Thoracic aorta (tissue), 2 donors: Measurements from ENCODE around the gene POLRMT. TPM values are rescaled to one million over a fixed set of nuclear protein-coding genes. Genes with fewer than 3 reads are reported as not detected.

Source experiments
- ATAC-seq: fragments of 150-250 bp; one replicate; pipeline ENCODE4 v1.8.0; 2017; ENCODE audit warnings: low read depth; ENCODE audit not compliant: insufficient number of reproducible peaks, low FRiP score
- DNase-seq: peaks from one replicate; pipeline ENCODE4 v3.0.0-alpha.2; 2020; ENCODE audit warnings: low spot score
- H3K27ac ChIP-seq, 2 donors: fragments of 200-600 bp; sonication (generic); 1 replicate in 1 of 2; 2 replicates in 1 of 2; pipeline ENCODE4 v1.5.1; 2016; ENCODE audit warnings: mild to moderate bottlenecking in 2 of 2, moderate library complexity in 2 of 2
- H3K27me3 ChIP-seq: fragments of 200-600 bp; sonication (generic); replicated peaks from 2 replicates; pipeline ENCODE4 v1.6.0; 2016; ENCODE audit warnings: mild to moderate bottlenecking; ENCODE audit not compliant: insufficient read depth
- H3K36me3 ChIP-seq: fragments of 200-600 bp; sonication (generic); one replicate; pipeline ENCODE4 v1.5.1; 2016
- H3K4me1 ChIP-seq, 2 donors: fragments of 200-600 bp; sonication (generic); 1 replicate in 1 of 2; 2 replicates in 1 of 2; pipeline versions ENCODE4 v1.5.1 to v1.6.0; 2016; ENCODE audit warnings: low read depth in 2 of 2, mild to moderate bottlenecking in 1 of 2; ENCODE audit not compliant: control insufficient read depth in 1 of 2
- H3K4me3 ChIP-seq: fragments of 200-600 bp; sonication (generic); 2 replicates; pipeline ENCODE4 v1.5.1; 2016; ENCODE audit warnings: mild to moderate bottlenecking
- H3K9me3 ChIP-seq: fragments of 200-600 bp; sonication (generic); 2 replicates; pipeline ENCODE4 v1.5.1; 2016
- total RNA-seq, 2 donors: library from RNA; depleted of rRNA; stranded (reverse); fragments of >200 nt; gene quantifications; one replicate each; pipeline versions ENCODE4 v1.1.0 to v1.2.3, GENCODE V29; 2016
- TF ChIP-seq, protein P1 (sequence below): fragments of 200-600 bp; sonication (generic); IDR thresholded peaks from one replicate; pipeline ENCODE4 v1.5.1; 2019; ENCODE audit warnings: antibody characterized with exemption

Gene POLRMT
- total RNA-seq, 2 donors from 2014 or later: 23.8 to 30.9 TPM

DNA sequence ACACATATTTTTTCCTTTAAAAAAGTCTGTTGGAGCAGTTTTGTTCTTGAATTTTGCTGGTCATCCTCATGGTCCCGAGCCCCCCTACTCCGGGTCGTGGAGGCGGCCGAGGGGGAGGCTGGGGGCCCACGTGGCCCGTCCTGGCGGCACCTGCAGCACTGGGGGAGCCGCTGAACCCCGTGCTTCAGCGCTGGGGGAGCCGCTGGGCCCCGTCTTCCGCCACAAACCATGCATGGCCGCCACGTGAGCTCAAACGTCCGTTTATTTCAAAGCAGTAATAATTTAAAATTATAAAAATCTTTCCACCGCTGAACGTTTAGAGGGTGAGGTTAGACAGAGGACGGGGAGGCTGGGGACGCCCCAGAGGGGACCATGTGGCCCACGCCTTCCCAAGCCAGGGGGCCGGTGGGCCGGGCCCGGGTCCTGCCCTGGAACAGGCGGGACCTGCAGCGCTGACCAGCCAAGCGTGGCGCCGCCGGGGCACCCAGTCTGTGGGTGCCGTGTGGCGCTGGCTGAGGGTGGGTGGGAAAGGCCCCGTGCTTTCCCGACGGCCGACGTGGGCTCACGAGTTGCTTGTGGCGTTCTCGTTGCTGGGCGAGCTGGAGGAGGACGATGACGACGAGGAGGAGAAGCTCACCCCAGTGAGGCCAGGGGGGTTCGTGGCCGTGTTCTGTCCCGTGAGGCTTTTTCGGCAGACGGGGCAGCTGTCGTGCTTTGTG is 14.4 kb upstream of the POLRMT start:
- Histone ChIP-seq H3K4me1 (no peaks in the 10 kb centered on the region), H3K36me3 (peaks cover 52% of the 10 kb centered on the region), H3K4me3 (no peak overlapping the region), H3K9me3 (no peaks in the 10 kb centered on the region), H3K27me3 (no peaks in the 10 kb centered on the region), H3K27ac (no peak overlapping the region)
- TF ChIP-seq, protein P1, sequence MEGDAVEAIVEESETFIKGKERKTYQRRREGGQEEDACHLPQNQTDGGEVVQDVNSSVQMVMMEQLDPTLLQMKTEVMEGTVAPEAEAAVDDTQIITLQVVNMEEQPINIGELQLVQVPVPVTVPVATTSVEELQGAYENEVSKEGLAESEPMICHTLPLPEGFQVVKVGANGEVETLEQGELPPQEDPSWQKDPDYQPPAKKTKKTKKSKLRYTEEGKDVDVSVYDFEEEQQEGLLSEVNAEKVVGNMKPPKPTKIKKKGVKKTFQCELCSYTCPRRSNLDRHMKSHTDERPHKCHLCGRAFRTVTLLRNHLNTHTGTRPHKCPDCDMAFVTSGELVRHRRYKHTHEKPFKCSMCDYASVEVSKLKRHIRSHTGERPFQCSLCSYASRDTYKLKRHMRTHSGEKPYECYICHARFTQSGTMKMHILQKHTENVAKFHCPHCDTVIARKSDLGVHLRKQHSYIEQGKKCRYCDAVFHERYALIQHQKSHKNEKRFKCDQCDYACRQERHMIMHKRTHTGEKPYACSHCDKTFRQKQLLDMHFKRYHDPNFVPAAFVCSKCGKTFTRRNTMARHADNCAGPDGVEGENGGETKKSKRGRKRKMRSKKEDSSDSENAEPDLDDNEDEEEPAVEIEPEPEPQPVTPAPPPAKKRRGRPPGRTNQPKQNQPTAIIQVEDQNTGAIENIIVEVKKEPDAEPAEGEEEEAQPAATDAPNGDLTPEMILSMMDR: no peak
- ATAC-seq (no peak), DNase-seq (no peak)

DNA sequence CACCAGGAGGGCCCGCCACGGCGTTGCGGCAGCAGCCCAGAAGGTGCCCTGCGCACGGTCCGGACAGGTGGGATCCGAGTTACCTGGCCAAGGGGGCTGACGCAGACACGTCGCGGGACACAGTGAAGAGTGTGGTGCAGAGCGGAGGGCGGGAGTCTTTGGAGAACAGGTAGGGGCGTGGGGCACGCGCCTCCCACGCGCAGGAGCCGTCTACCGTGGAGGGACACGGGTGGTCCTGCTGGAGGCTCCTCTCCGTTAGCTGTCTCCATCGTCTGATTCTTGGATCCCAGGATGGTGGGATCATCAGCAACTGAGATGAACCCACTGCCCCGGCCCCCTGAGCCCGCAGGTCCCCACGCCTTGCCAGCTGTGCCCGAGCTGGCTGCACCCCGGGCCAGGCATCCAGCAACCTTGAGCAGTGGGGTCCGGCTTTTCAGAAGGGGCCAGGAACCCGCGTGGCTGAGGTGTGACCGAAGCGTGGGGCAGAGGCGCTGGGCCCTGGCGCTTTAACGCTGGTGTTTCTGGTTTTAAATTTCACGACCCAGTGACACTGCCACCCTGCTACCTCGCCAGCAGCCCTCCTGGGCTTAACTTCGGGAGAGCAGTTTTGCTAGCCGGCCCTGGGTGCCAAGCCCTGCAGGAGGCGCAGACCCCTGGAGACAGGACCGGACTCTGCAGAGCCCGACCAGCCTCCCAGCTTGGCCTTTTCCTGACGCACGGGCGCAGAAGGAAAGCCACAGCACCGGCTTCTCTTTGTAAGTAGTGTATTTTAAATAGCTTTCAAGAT is 13.6 kb upstream of the POLRMT start:
- Histone ChIP-seq H3K9me3 (no peaks in the 10 kb centered on the region), H3K36me3 (peaks cover 47% of the 10 kb centered on the region), H3K27ac (no peak overlapping the region), H3K4me1 (no peaks in the 10 kb centered on the region), H3K27me3 (no peaks in the 10 kb centered on the region), H3K4me3 (no peak overlapping the region)
- no peak for ATAC-seq
- no peak for DNase-seq
- TF ChIP-seq, protein P1: no peak

DNA sequence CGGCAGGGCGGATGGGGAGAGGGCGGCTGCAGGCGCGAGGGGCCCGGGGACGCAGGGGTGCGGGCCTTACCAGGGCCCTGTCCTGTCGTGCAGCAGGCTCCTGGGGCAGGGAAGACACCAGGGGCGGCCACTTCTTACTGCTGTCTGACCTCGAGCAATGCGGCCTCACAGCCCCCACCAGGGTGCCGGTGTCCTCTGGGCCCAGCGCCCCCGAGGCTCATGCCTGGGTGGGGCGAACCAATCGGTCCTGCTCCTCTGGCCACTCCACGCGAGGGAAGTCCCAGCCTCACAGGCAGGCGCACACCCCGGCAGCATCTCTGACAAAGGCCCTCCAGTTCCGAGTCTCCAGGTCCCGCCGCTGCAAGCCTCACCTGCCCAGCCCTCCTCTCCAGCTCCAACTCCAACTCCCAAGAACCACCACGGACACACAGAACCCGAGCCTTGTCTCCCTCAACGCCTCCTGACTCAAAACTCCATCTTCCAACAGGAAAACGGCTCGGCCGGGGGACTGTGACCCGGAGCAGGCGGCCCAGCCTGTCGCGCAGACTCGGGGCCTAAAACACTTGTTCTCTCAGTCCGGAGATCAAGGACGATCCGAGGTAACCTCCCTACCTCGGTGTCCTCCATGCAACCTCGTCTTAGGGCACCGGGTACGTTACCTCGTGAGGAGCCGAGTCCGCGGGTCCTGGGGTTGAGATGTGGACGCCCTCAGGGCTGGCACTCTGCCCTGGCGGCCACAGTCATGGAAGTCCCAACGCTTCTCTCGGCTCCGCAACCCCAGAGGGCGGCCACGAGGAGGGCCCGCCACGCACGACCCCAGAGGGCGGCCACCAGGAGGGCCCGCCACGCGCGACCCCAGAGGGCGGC is 12.8 kb upstream of the POLRMT start:
- ATAC-seq: no peak

DNA sequence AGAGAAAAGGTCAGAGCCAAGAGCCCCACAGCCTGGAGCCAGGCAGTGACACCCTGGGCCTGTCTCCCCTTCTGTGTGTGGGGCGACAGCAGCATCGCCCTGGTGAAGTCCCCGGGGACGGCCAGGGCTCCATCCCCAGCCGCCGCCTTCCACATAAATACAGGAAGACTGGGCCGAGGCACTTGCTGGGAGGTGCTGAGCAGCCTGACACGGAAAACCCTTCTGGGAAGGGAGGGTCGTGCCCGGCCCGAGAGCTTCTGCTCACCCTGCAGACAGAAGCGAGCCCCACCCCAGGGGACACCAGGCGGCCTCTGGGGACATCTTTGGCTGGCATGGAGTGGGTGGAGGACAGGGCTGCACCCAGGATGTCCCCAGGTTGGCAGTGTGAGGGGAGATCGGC is 11.5 kb upstream of the POLRMT start:
- no peak for DNase-seq
- Histone ChIP-seq H3K4me3 (no peak overlapping the region), H3K27ac (no peak overlapping the region), H3K9me3 (no peaks in the 10 kb centered on the region), H3K36me3 (peaks cover 33% of the 10 kb centered on the region), H3K4me1 (no peaks in the 10 kb centered on the region), H3K27me3 (no peaks in the 10 kb centered on the region)
- TF ChIP-seq, protein P1: no peak
- no peak for ATAC-seq

More for the DNA sequence above, 12.8 kb upstream of the POLRMT start:
- Histone ChIP-seq H3K36me3 (peaks cover 40% of the 10 kb centered on the region), H3K27me3 (no peaks in the 10 kb centered on the region), H3K4me3 (no peak overlapping the region), H3K27ac (no peak overlapping the region), H3K4me1 (no peaks in the 10 kb centered on the region), H3K9me3 (no peaks in the 10 kb centered on the region)
- DNase-seq: no peak
- TF ChIP-seq, protein P1: no peak

DNA sequence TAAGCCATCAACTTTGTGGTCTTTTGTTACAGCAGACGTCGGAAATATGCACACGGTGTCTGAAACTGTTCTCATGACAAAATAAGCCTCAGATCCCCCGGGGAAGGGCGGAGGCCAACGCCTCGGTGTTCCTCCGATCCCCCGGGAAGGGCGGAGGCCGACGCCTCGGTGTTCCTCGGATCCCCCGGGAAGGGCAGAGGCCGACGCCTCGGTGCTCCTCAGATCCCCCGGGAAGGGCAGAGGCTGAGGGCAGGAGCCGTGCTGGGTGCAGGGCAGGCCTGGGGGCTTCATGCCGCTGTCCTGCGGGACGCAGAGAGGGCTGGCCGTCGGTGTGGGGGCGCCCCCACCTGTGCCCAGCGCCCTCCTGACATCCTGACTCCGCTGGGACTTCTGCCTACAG is 11.0 kb upstream of the POLRMT start:
- Histone ChIP-seq H3K27me3 (no peaks in the 10 kb centered on the region), H3K9me3 (no peaks in the 10 kb centered on the region), H3K4me1 (peaks cover 0 to under 1% of the 10 kb centered on the region in 2 donors), H3K4me3 (no peak overlapping the region), H3K27ac (no peak overlapping the region), H3K36me3 (peaks cover 29% of the 10 kb centered on the region)
- ATAC-seq (no peak), DNase-seq (no peak)
- TF ChIP-seq, protein P1: no peak
